ENCODE results near the gene RABGEF1.
"Not testable (repeated sequence)": the region's sequence is repeated elsewhere in the genome, so short reads cannot be mapped to it uniquely, and the experiment has no call there.

DNA sequence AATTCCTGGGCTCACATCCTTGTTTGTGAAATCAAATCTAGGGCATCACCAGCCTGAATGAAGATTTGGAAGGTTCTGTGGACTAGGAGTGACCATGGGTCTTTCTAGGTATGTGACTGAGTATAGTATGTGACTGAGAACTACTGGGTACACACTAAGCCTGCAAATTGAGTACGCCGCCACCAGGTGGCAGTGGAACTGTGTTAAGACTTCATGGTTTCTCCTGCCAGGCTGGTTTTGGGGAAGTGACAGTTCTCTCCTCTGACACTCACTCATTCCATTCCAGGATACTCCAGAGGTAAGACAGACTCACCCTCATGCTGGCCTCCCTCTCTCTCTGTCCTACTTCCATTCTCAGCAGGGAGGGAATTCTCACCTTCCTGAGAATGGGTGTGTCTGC, 85.0 kb downstream of the RABGEF1 start:
- TF ChIP-seq CTCF (IDR thresholded peaks at IDR 0.05), result peak in 1 of 12 donors; percentile 18
- TF ChIP-seq POLR2A (IDR thresholded peaks at IDR 0.05), result not testable (repeated sequence)
